ENCODE results near the gene PC. TPM values are rescaled to one million over a fixed set of nuclear protein-coding genes. Genes with fewer than 3 reads are reported as not detected.
A peak's percentile ranks its signal among the peaks of the same experiment; 100 is the strongest.

PC gene
- total RNA-seq, 1 donor from 2014 or later, result 49.1 TPM

- Mint-ChIP-seq H3K27ac (ENCODE audit: unreplicated experiment) (peak within 1 kb of the TSS; percentile 86), H3K27me3 (ENCODE audit: unreplicated experiment) (no peaks in the 10 kb centered on the region), H3K9me3 (ENCODE audit: unreplicated experiment) (no peaks in the 10 kb centered on the region), H3K4me3 (ENCODE audit: unreplicated experiment) (peak within 1 kb of the TSS; percentile 86), H3K36me3 (ENCODE audit: unreplicated experiment) (peaks cover 2% of the 10 kb centered on the region), H3K4me1 (ENCODE audit: unreplicated experiment) (peaks cover 11% of the 10 kb centered on the region)
- DNase-seq (ENCODE audit: extremely low spot score, unreplicated experiment), result peak; percentile 86
- TF ChIP-seq CTCF (IDR thresholded peaks at IDR 0.05), result no peak
Measured at GRCh38 chr11:66856496-66857233, 101.5 kb downstream of the PC start, which contains the start of gene LRFN4. TSS of gene LRFN4 (plus strand) at chr11:66857064. CDS start at chr11:66857745, 681 bp downstream.

GRCh38 chr11:66855574-66856495 lies 102.3 kb downstream of the PC start:
- peaks cover 2% of the 10 kb centered on the region for H3K36me3 Mint-ChIP-seq (ENCODE audit: unreplicated experiment)
- no peaks in the 10 kb centered on the region for H3K27me3 Mint-ChIP-seq (ENCODE audit: unreplicated experiment)
- H3K27ac Mint-ChIP-seq (ENCODE audit: unreplicated experiment), result peak overlapping the region; percentile 86
- DNase-seq (ENCODE audit: extremely low spot score, unreplicated experiment), result peak; percentile 95
- TF ChIP-seq CTCF (IDR thresholded peaks at IDR 0.05), result no peak
- H3K4me3 Mint-ChIP-seq (ENCODE audit: unreplicated experiment), result peak overlapping the region; percentile 86
- H3K9me3 Mint-ChIP-seq (ENCODE audit: unreplicated experiment), result no peaks in the 10 kb centered on the region
- peaks cover 11% of the 10 kb centered on the region for H3K4me1 Mint-ChIP-seq (ENCODE audit: unreplicated experiment)

GRCh38 chr11:66854729-66855211 lies 103.4 kb downstream of the PC start:
- Mint-ChIP-seq H3K4me3 (ENCODE audit: unreplicated experiment) (no peak overlapping the region), H3K9me3 (ENCODE audit: unreplicated experiment) (no peaks in the 10 kb centered on the region), H3K27me3 (ENCODE audit: unreplicated experiment) (no peaks in the 10 kb centered on the region), H3K36me3 (ENCODE audit: unreplicated experiment) (peaks cover 5% of the 10 kb centered on the region), H3K4me1 (ENCODE audit: unreplicated experiment) (peaks cover 11% of the 10 kb centered on the region), H3K27ac (ENCODE audit: unreplicated experiment) (peak overlapping the region; percentile 86)
- TF ChIP-seq CTCF (IDR thresholded peaks at IDR 0.05), result no peak
- no peak for DNase-seq (ENCODE audit: extremely low spot score, unreplicated experiment)

GRCh38 chr11:66854231-66854661 lies 103.9 kb downstream of the PC start:
- Mint-ChIP-seq H3K27ac (ENCODE audit: unreplicated experiment) (no peak overlapping the region), H3K4me1 (ENCODE audit: unreplicated experiment) (peaks cover 11% of the 10 kb centered on the region), H3K36me3 (ENCODE audit: unreplicated experiment) (peaks cover 5% of the 10 kb centered on the region), H3K4me3 (ENCODE audit: unreplicated experiment) (no peak overlapping the region), H3K9me3 (ENCODE audit: unreplicated experiment) (no peaks in the 10 kb centered on the region), H3K27me3 (ENCODE audit: unreplicated experiment) (no peaks in the 10 kb centered on the region)
- no peak for DNase-seq (ENCODE audit: extremely low spot score, unreplicated experiment)
- no peak for TF ChIP-seq CTCF (IDR thresholded peaks at IDR 0.05)

All from osteocyte (in vitro differentiated cells).